Neuronal stem cell (in vitro differentiated cells): ENCODE measurements around the gene PIAS1.
A peak's percentile ranks its signal among the peaks of the same experiment; 100 is the strongest.

Source experiments
- DNase-seq: peaks from one replicate; pipeline ENCODE4 v3.0.0-alpha.2; 2013; ENCODE audit warnings: low spot score
- H2AFZ ChIP-seq: one replicate; pipeline ENCODE4 v1.6.1; 2013; ENCODE audit warnings: mild to moderate bottlenecking, low read length, inconsistent platforms
- H2AK5ac ChIP-seq: 2 replicates; pipeline ENCODE4 v1.6.1; 2013; ENCODE audit warnings: low read depth, mild to moderate bottlenecking, inconsistent platforms, low read length, moderate library complexity, mixed read lengths
- H2BK120ac ChIP-seq: 2 replicates; pipeline ENCODE4 v1.6.1; 2013; ENCODE audit warnings: low read depth, mild to moderate bottlenecking, inconsistent platforms, low read length, moderate library complexity, mixed read lengths
- H2BK12ac ChIP-seq: one replicate; pipeline ENCODE4 v1.6.1; 2013; ENCODE audit warnings: low read length, inconsistent platforms
- H2BK15ac ChIP-seq: 2 replicates; pipeline ENCODE4 v1.6.1; 2013; ENCODE audit warnings: mild to moderate bottlenecking, low read length, inconsistent platforms, mixed read lengths
- H2BK5ac ChIP-seq: one replicate; pipeline ENCODE4 v1.6.1; 2013; ENCODE audit warnings: inconsistent platforms, mild to moderate bottlenecking, low read length, moderate library complexity
- H3K14ac ChIP-seq: one replicate; pipeline ENCODE4 v1.6.1; 2013; ENCODE audit warnings: low read length, inconsistent platforms
- H3K18ac ChIP-seq: 2 replicates; pipeline ENCODE4 v1.6.1; 2013; ENCODE audit warnings: low read length, inconsistent platforms
- H3K23ac ChIP-seq: 2 replicates; pipeline ENCODE4 v1.6.1; 2013; ENCODE audit warnings: low read depth, mild to moderate bottlenecking, mixed read lengths, low read length, inconsistent platforms; ENCODE audit not compliant: poor library complexity
- H3K27ac ChIP-seq: replicated peaks from 3 replicates; pipeline ENCODE4 v1.5.1; 2013; ENCODE audit warnings: low read length, inconsistent platforms
- H3K27me3 ChIP-seq, 3 experiments: 2 replicates each; pipeline ENCODE4 v1.6.1; 2013; ENCODE audit warnings: low read length in 3 of 3, mild to moderate bottlenecking in 2 of 3, inconsistent platforms in 1 of 3, low read depth in 1 of 3, mixed read lengths in 1 of 3, moderate library complexity in 1 of 3; ENCODE audit not compliant: control insufficient read depth in 3 of 3, insufficient read depth in 3 of 3
- H3K36me3 ChIP-seq, 2 donors: replicated peaks in 1 of 2; 2 replicates each; pipeline ENCODE4 v1.6.1; 2013; ENCODE audit warnings: low read length in 2 of 2; ENCODE audit not compliant: control insufficient read depth in 2 of 2, insufficient read depth in 2 of 2
- H3K4ac ChIP-seq: 2 replicates; pipeline ENCODE4 v1.6.1; 2013; ENCODE audit warnings: inconsistent platforms, mild to moderate bottlenecking, low read length, moderate library complexity
- H3K4me1 ChIP-seq, 2 donors: 1 replicate in 1 of 2; 2 replicates in 1 of 2; pipeline ENCODE4 v1.6.1; 2013; ENCODE audit warnings: low read length in 2 of 2, low read depth in 1 of 2; ENCODE audit not compliant: control insufficient read depth in 2 of 2, insufficient read depth in 1 of 2
- H3K4me2 ChIP-seq: one replicate; pipeline ENCODE4 v1.6.1; 2013; ENCODE audit warnings: mild to moderate bottlenecking, low read length, inconsistent platforms; ENCODE audit not compliant: insufficient read depth, poor library complexity, severe bottlenecking
- H3K4me3 ChIP-seq, 2 donors: 2 replicates each; pipeline ENCODE4 v1.5.1; 2013; ENCODE audit warnings: low read length in 2 of 2, mild to moderate bottlenecking in 2 of 2, inconsistent platforms in 1 of 2, moderate library complexity in 1 of 2
- H3K79me1 ChIP-seq: one replicate; pipeline ENCODE4 v1.6.1; 2013; ENCODE audit warnings: low read depth, mild to moderate bottlenecking, inconsistent platforms, low read length, moderate library complexity
- H3K9ac ChIP-seq: one replicate; pipeline ENCODE4 v1.6.1; 2013; ENCODE audit warnings: mild to moderate bottlenecking, low read depth, low read length, inconsistent platforms; ENCODE audit not compliant: poor library complexity
- H3K9me3 ChIP-seq, 2 donors: replicated peaks in 1 of 2; 2 replicates each; pipeline versions ENCODE3 to v1.6.1; 2013; ENCODE audit warnings: low read length in 2 of 2, mild to moderate bottlenecking in 2 of 2, inconsistent platforms in 1 of 2, low read depth in 1 of 2, mixed read lengths in 1 of 2, moderate library complexity in 1 of 2; ENCODE audit not compliant: control insufficient read depth in 2 of 2, insufficient read depth in 1 of 2
- H4K8ac ChIP-seq: one replicate; pipeline ENCODE4 v1.6.1; 2013; ENCODE audit warnings: low read depth, mild to moderate bottlenecking, inconsistent platforms, low read length, moderate library complexity
- H4K91ac ChIP-seq: one replicate; pipeline ENCODE4 v1.6.1; 2013; ENCODE audit warnings: low read length, low read depth, mild to moderate bottlenecking, inconsistent platforms; ENCODE audit not compliant: poor library complexity
- WGBS, 2 donors: extraction: QIAGEN DNeasy Blood & Tissue Kit; methylation state at CpG; one replicate each; pipeline ENCODE4 v1.1.7; 2013; ENCODE audit warnings: missing lambda C conversion rate in 2 of 2, mixed read lengths in 1 of 2; ENCODE audit not compliant: insufficient read length in 2 of 2, insufficient replicate concordance in 1 of 2; ENCODE audit errors: extremely low coverage in 2 of 2; 5-methylcytosine and 5-hydroxymethylcytosine counted together

PIAS1 gene

GRCh38 chr15:68208636-68209240 is 154.6 kb downstream of the PIAS1 start:
- no peaks in the 10 kb centered on the region for H3K27me3 ChIP-seq
- no peak overlapping the region for H3K4ac ChIP-seq
- H4K91ac ChIP-seq = no peak overlapping the region
- no peak overlapping the region for H3K23ac ChIP-seq
- H2BK120ac ChIP-seq = no peak overlapping the region
- H2AFZ ChIP-seq = no peak overlapping the region
- H3K9ac ChIP-seq = no peak overlapping the region
- no peaks in the 10 kb centered on the region for H3K9me3 ChIP-seq
- DNase-seq = no peak
- peaks cover 0 to 18% of the 10 kb centered on the region in 2 donors for H3K4me1 ChIP-seq
- no peak overlapping the region for H3K27ac ChIP-seq
- H3K4me3 ChIP-seq = no peak overlapping the region
- H3K18ac ChIP-seq = peak overlapping the region; percentile 42
- H3K4me2 ChIP-seq = no peak overlapping the region
- H3K36me3 ChIP-seq = peaks cover 8 to 68% of the 10 kb centered on the region in 2 donors
- no peak overlapping the region for H3K14ac ChIP-seq
- no peak overlapping the region for H2BK5ac ChIP-seq
- H2BK15ac ChIP-seq = no peak overlapping the region
- no CpG with 5 or more reads among the region's 13 CpGs for WGBS, 2 donors
- H4K8ac ChIP-seq = no peak overlapping the region
- H2BK12ac ChIP-seq = no peak overlapping the region
- peaks cover 14% of the 10 kb centered on the region for H3K79me1 ChIP-seq
- no peak overlapping the region for H2AK5ac ChIP-seq

GRCh38 chr15:68209272-68209671 is 155.2 kb downstream of the PIAS1 start:
- H3K9me3 ChIP-seq = no peaks in the 10 kb centered on the region
- no peak overlapping the region for H2BK12ac ChIP-seq
- H3K36me3 ChIP-seq = peaks cover 8 to 73% of the 10 kb centered on the region in 2 donors
- H3K23ac ChIP-seq = no peak overlapping the region
- H2BK15ac ChIP-seq = no peak overlapping the region
- no peak overlapping the region for H4K91ac ChIP-seq
- H3K27me3 ChIP-seq = no peaks in the 10 kb centered on the region
- H2AFZ ChIP-seq = no peak overlapping the region
- peaks cover 16% of the 10 kb centered on the region for H3K79me1 ChIP-seq
- no peak overlapping the region for H2BK120ac ChIP-seq
- peaks cover 0 to 18% of the 10 kb centered on the region in 2 donors for H3K4me1 ChIP-seq
- DNase-seq = no peak
- H3K27ac ChIP-seq = no peak overlapping the region
- H3K18ac ChIP-seq = no peak overlapping the region
- H3K4ac ChIP-seq = no peak overlapping the region
- no peak overlapping the region for H4K8ac ChIP-seq
- H3K4me3 ChIP-seq = no peak overlapping the region
- no peak overlapping the region for H2AK5ac ChIP-seq
- H3K14ac ChIP-seq = no peak overlapping the region
- H2BK5ac ChIP-seq = no peak overlapping the region
- H3K4me2 ChIP-seq = no peak overlapping the region
- WGBS, 2 donors = no CpG with 5 or more reads among the region's 7 CpGs
- H3K9ac ChIP-seq = no peak overlapping the region

- Histone ChIP-seq H3K4me1 (peaks cover 0 to 18% of the 10 kb centered on the region in 2 donors), H2AK5ac (peak overlapping the region; percentile 71), H3K23ac (peak overlapping the region; percentile 11), H3K27ac (no peak overlapping the region), H2BK120ac (no peak overlapping the region), H3K4ac (peak overlapping the region; percentile 4), H3K9ac (peak overlapping the region; percentile 55), H2BK15ac (peak overlapping the region; percentile 21), H3K27me3 (no peaks in the 10 kb centered on the region), H3K14ac (peak overlapping the region; percentile 63), H2BK12ac (no peak overlapping the region), H4K8ac (no peak overlapping the region), H3K36me3 (peaks cover 8 to 79% of the 10 kb centered on the region in 2 donors), H2BK5ac (peak overlapping the region; percentile 19), H3K18ac (no peak overlapping the region), H3K9me3 (no peaks in the 10 kb centered on the region), H3K4me3 (no peak overlapping the region), H4K91ac (no peak overlapping the region), H2AFZ (no peak overlapping the region), H3K79me1 (peaks cover 16% of the 10 kb centered on the region), H3K4me2 (no peak overlapping the region)
- no CpG with 5 or more reads among the region's 13 CpGs for WGBS, 2 donors
- no peak for DNase-seq
Observed at GRCh38 chr15:68209735-68210408, 155.8 kb downstream of the PIAS1 start.

- Histone ChIP-seq H3K79me1 (peaks cover 16% of the 10 kb centered on the region), H3K14ac (peak overlapping the region; percentile 79), H3K27ac (no peak overlapping the region), H4K8ac (no peak overlapping the region), H4K91ac (no peak overlapping the region), H3K4me1 (peaks cover 0 to 16% of the 10 kb centered on the region in 2 donors), H3K27me3 (no peaks in the 10 kb centered on the region), H2BK12ac (peak overlapping the region; percentile 75), H2BK5ac (peak overlapping the region; percentile 19), H3K9me3 (no peaks in the 10 kb centered on the region), H2BK15ac (peak overlapping the region; percentile 21), H3K4me3 (no peak overlapping the region), H3K36me3 (peaks cover 8 to 84% of the 10 kb centered on the region in 2 donors), H3K9ac (peak overlapping the region; percentile 55), H3K4me2 (no peak overlapping the region), H3K23ac (peak overlapping the region; percentile 57), H2AK5ac (peak overlapping the region; percentile 71), H2BK120ac (no peak overlapping the region), H3K4ac (peak overlapping the region; percentile 4), H2AFZ (no peak overlapping the region), H3K18ac (peak overlapping the region; percentile 93)
- no peak for DNase-seq
- WGBS, 2 donors = no CpG with 5 or more reads among the region's 9 CpGs
Observed at GRCh38 chr15:68210409-68210756, 156.3 kb downstream of the PIAS1 start.
